ENCODE measurements around the gene IL17RC. TPM values are rescaled to one million over a fixed set of nuclear protein-coding genes. Genes with fewer than 3 reads are reported as not detected.
A peak's percentile ranks its signal among the peaks of the same experiment; 100 is the strongest.

IL17RC gene
- total RNA-seq, 1 donor from 2014 or later: 21.1 TPM

DNA sequence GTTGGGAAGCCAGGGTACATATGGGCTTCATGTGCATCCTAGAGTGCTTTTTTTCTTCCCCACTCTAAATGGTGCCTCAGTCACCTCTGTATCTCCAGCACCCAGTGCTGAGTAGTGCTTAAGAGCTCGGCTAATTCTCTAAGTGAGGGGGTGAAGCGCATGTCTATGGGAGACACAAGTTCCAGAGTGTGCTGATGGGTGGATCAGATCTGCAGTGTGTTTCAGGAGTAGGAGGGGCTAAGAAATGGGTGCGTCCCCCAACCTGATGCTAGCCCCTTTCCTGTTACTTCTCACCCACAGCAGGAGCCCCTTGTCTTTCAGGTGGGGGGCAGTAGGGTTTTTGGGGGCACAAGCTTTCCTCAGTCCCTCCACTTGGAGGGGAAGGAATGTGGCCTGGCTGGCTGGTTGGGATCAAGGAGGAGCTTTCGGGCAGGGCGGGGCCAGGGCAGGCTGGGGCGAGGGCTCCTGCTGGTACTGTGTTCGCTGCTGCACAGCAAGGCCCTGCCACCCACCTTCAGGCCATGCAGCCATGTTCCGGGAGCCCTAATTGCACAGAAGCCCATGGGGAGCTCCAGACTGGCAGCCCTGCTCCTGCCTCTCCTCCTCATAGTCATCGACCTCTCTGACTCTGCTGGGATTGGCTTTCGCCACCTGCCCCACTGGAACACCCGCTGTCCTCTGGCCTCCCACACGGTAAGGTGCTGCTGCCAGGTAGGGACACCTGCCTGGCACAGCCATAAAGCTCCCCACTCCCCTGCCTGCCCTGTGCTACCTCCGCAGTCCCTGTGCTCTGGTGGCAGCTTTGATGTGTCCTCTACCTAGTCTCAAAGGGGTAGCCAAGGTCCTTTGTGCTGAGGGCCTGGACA, 14.3 kb upstream of the IL17RC start, which contains the start of gene IL17RE:
IL17RE (plus strand) TSS at position 477 of the 866 bp plus-strand sequence; CDS start at position 562, 85 bp downstream.
- DNase-seq (ENCODE audit: low read depth) (peak; percentile 50), FAIRE-seq (no peak)
- Histone ChIP-seq H3K4me3 (ENCODE audit: low read depth, low read length) (peak within 1 kb of the TSS; percentile 52), H3K36me3 (ENCODE audit: control insufficient read depth, insufficient read depth, low read length) (peaks cover 8% of the 10 kb centered on the region), H3K27me3 (ENCODE audit: control insufficient read depth, insufficient read depth, low read length) (no peaks in the 10 kb centered on the region)
- TF ChIP-seq, protein P1, sequence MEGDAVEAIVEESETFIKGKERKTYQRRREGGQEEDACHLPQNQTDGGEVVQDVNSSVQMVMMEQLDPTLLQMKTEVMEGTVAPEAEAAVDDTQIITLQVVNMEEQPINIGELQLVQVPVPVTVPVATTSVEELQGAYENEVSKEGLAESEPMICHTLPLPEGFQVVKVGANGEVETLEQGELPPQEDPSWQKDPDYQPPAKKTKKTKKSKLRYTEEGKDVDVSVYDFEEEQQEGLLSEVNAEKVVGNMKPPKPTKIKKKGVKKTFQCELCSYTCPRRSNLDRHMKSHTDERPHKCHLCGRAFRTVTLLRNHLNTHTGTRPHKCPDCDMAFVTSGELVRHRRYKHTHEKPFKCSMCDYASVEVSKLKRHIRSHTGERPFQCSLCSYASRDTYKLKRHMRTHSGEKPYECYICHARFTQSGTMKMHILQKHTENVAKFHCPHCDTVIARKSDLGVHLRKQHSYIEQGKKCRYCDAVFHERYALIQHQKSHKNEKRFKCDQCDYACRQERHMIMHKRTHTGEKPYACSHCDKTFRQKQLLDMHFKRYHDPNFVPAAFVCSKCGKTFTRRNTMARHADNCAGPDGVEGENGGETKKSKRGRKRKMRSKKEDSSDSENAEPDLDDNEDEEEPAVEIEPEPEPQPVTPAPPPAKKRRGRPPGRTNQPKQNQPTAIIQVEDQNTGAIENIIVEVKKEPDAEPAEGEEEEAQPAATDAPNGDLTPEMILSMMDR (IDR thresholded peaks at IDR 0.05; ENCODE audit: insufficient read depth, low read length, severe bottlenecking): no peak

DNA sequence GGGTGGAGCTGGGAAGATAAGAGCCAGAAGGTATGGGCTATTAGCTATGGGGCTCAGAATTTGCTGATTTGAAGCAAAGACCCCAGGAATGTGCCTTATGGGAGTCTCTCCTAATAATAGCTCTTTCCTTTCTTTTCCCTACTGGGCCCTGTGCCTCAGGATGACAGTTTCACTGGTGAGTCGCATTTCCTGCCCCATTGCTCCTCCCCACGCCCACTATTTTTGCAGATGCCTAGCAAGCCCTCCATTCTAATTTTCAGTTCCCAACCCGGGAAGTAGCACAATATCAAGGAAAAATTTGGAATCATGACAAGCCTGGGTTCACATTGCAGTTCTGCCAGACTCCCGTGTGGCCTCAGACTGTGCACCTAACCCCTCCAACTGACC, 13.7 kb upstream of the IL17RC start:
- FAIRE-seq: no peak
- TF ChIP-seq, protein P1 (IDR thresholded peaks at IDR 0.05; ENCODE audit: insufficient read depth, low read length, severe bottlenecking): no peak

DNA sequence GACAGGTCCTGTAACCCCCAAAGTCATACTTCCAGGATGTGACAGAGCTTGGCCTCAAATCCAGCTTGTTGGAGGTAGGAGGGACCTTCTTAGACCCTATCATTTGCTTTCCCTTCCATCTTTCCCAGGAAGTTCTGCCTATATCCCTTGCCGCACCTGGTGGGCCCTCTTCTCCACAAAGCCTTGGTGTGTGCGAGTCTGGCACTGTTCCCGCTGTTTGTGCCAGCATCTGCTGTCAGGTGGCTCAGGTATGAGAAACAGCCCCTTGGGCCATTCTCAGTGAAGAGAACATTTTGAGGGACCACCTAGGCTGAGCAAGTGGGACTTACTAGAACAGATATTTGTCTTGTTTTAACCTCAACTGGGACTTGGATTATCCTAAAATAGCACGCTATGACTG, 13.0 kb upstream of the IL17RC start:
- no peak for FAIRE-seq
- peaks cover 15% of the 10 kb centered on the region for H3K36me3 ChIP-seq (ENCODE audit: control insufficient read depth, insufficient read depth, low read length)
- no peak overlapping the region for H3K4me3 ChIP-seq (ENCODE audit: low read depth, low read length)
- no peaks in the 10 kb centered on the region for H3K27me3 ChIP-seq (ENCODE audit: control insufficient read depth, insufficient read depth, low read length)
- no peak for DNase-seq (ENCODE audit: low read depth)
- TF ChIP-seq, protein P1 (IDR thresholded peaks at IDR 0.05; ENCODE audit: insufficient read depth, low read length, severe bottlenecking): no peak

More for the DNA sequence above, 13.7 kb upstream of the IL17RC start:
- DNase-seq (ENCODE audit: low read depth): peak; percentile 48
- Histone ChIP-seq H3K4me3 (ENCODE audit: low read depth, low read length) (peak overlapping the region; percentile 52), H3K27me3 (ENCODE audit: control insufficient read depth, insufficient read depth, low read length) (no peaks in the 10 kb centered on the region), H3K36me3 (ENCODE audit: control insufficient read depth, insufficient read depth, low read length) (peaks cover 10% of the 10 kb centered on the region)

DNA sequence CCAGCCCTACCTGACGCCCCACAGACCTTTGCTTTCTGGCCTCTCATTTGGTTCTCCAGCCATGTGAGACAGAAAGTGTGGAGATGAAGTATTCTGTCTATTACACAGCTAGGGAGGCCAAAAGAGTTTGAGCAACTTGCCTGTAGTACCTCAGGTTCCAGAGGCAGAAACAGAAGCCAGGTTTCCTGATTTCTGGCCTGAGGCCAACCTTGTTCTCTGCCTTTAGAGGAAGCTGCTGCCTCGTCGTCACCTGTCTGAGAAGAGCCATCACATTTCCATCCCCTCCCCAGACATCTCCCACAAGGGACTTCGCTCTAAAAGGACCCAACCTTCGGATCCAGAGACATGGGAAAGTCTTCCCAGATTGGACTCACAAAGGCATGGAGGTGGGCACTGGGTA, 10.4 kb upstream of the IL17RC start:
- TF ChIP-seq, protein P1 (IDR thresholded peaks at IDR 0.05; ENCODE audit: insufficient read depth, low read length, severe bottlenecking): no peak
- no peaks in the 10 kb centered on the region for H3K27me3 ChIP-seq (ENCODE audit: control insufficient read depth, insufficient read depth, low read length)
- no peak for DNase-seq (ENCODE audit: low read depth)
- FAIRE-seq: no peak
- H3K4me3 ChIP-seq (ENCODE audit: low read depth, low read length): no peak overlapping the region
- H3K36me3 ChIP-seq (ENCODE audit: control insufficient read depth, insufficient read depth, low read length): peaks cover 21% of the 10 kb centered on the region

DNA sequence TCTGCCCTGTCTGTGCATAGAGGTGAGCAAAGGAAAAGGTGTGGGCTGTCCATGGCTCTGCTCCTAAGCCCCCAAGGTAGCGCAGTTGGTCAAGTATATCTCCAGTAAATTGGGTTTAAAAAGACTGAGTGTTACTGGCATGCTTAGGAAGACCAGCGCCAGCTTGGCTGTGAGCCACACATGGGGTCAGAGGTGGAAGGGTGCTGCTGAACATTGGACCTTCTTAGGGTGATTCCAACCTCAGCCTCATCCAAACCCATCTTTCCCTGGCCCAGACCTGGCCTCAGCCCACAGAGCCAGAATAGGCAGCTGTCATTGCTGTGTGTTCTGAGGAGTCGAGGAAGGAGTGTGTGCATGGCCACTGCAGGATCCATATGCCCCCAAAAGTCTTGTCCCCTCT, 8.6 kb upstream of the IL17RC start:
- H3K4me3 ChIP-seq (ENCODE audit: low read depth, low read length): no peak overlapping the region
- peaks cover 24% of the 10 kb centered on the region for H3K36me3 ChIP-seq (ENCODE audit: control insufficient read depth, insufficient read depth, low read length)
- TF ChIP-seq, protein P1 (IDR thresholded peaks at IDR 0.05; ENCODE audit: insufficient read depth, low read length, severe bottlenecking): no peak
- DNase-seq (ENCODE audit: low read depth) (no peak), FAIRE-seq (no peak)
- no peaks in the 10 kb centered on the region for H3K27me3 ChIP-seq (ENCODE audit: control insufficient read depth, insufficient read depth, low read length)
